ENCODE measurements around the gene CCDC177. TPM values are rescaled to one million over a fixed set of nuclear protein-coding genes. Genes with fewer than 3 reads are reported as not detected.

Gene CCDC177
- total RNA-seq, 1 donor from 2014 or later = 3.4 TPM

DNA sequence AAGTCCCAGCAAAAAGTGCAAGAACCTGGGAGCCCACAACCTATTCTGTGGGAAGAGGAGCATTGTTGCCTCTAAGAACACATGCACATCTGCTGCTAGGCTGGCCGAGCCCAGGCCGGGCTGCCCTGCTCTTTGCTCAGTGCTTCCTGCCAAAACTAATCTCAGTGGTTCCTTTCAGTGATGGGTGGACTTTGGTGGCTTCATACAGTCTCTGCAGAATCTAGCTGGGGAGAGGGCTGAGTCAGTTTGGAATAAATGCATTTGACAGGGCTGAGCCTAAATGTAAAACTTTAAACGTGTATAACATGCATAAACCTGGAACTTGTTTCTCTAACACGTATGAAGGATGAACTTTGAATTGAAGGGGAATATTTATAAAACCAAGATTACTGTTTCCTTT lies 44.6 kb downstream of the CCDC177 start:
- Mint-ChIP-seq H3K27me3 (peaks cover 3% of the 10 kb centered on the region), H3K4me3 (no peak overlapping the region), H3K4me1 (ENCODE audit: unreplicated experiment) (peaks cover 5% of the 10 kb centered on the region), H3K36me3 (no peaks in the 10 kb centered on the region), H3K9me3 (no peaks in the 10 kb centered on the region), H3K27ac (no peak overlapping the region)
- TF ChIP-seq, protein P1, sequence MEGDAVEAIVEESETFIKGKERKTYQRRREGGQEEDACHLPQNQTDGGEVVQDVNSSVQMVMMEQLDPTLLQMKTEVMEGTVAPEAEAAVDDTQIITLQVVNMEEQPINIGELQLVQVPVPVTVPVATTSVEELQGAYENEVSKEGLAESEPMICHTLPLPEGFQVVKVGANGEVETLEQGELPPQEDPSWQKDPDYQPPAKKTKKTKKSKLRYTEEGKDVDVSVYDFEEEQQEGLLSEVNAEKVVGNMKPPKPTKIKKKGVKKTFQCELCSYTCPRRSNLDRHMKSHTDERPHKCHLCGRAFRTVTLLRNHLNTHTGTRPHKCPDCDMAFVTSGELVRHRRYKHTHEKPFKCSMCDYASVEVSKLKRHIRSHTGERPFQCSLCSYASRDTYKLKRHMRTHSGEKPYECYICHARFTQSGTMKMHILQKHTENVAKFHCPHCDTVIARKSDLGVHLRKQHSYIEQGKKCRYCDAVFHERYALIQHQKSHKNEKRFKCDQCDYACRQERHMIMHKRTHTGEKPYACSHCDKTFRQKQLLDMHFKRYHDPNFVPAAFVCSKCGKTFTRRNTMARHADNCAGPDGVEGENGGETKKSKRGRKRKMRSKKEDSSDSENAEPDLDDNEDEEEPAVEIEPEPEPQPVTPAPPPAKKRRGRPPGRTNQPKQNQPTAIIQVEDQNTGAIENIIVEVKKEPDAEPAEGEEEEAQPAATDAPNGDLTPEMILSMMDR (conservative IDR thresholded peaks at IDR 0.05) = no peak
- no peak for DNase-seq (ENCODE audit: extremely low spot score, unreplicated experiment)

DNA sequence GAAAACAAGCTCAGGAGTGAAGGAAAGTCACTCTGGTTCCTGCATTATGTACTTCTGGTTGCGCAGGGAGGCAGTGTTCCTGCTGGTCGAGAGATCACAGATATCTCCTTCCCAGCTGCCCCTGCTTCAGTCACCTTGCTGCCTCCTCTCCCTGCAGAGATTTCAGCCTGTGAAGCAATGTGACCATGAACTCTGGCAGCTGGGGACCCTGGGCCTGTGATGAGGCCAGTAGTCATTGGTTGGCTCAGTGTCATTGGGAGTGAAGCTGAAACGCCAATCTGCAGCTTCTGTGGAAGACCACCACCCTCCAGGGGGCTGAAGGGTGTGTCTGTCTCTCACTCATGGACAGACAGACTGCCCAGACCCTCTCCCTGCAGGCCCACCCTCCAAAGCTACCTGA lies 45.1 kb downstream of the CCDC177 start:
- Mint-ChIP-seq H3K27ac (no peak overlapping the region), H3K9me3 (no peaks in the 10 kb centered on the region), H3K4me3 (no peak overlapping the region), H3K4me1 (ENCODE audit: unreplicated experiment) (peaks cover 5% of the 10 kb centered on the region), H3K36me3 (no peaks in the 10 kb centered on the region), H3K27me3 (peaks cover 3% of the 10 kb centered on the region)
- TF ChIP-seq, protein P1 (conservative IDR thresholded peaks at IDR 0.05) = no peak
- no peak for DNase-seq (ENCODE audit: extremely low spot score, unreplicated experiment)

DNA sequence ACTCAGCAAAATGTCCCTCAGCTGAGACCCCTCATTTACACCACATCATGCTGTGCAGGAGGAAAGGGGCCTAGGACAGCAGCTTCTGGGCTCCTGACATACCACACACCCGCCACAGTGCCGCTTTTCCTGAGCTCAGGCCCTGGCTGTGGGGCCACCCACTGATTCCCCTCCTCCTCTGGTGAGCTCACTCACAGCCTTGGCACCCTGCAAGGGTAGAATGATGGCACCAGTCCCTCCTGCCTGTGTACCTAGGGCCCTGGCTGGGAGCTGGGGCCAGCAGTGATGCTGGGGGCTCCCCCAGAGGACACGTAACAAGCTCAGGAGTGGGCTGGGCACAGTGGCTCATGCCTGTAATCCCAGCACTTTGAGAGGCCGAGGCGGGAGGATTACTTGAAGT lies 45.7 kb downstream of the CCDC177 start:
- Mint-ChIP-seq H3K36me3 (no peaks in the 10 kb centered on the region), H3K27me3 (peaks cover 3% of the 10 kb centered on the region), H3K27ac (no peak overlapping the region)

DNA sequence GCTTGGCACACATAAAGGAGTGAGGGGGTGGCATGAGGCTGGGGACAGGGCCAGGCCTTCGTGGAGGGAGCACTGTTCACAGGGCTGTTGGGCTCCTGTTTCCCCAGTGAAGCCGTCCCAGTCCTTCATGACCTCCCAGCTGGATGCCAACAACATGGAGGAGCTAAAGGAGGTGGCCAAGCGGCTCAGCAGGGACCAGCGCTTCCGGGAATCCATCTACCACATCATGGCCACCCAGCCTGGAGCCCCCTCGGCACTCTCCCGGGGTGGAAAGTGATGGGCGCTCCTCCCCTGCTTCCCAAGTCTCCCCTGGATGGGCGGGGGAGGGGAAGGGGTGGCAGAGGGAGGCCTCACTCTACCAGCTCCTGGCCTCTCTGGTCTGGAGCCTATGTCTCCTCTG lies 46.5 kb downstream of the CCDC177 start:
- Mint-ChIP-seq H3K4me1 (ENCODE audit: unreplicated experiment) (peaks cover 5% of the 10 kb centered on the region), H3K4me3 (no peak overlapping the region), H3K9me3 (no peaks in the 10 kb centered on the region), H3K36me3 (no peaks in the 10 kb centered on the region), H3K27me3 (peaks cover 3% of the 10 kb centered on the region), H3K27ac (no peak overlapping the region)
- DNase-seq (ENCODE audit: extremely low spot score, unreplicated experiment) = no peak
- TF ChIP-seq, protein P1 (conservative IDR thresholded peaks at IDR 0.05) = no peak

More for the DNA sequence above, 45.7 kb downstream of the CCDC177 start:
- TF ChIP-seq, protein P1 (conservative IDR thresholded peaks at IDR 0.05) = no peak
- DNase-seq (ENCODE audit: extremely low spot score, unreplicated experiment) = no peak
- no peaks in the 10 kb centered on the region for H3K9me3 Mint-ChIP-seq
- H3K4me1 Mint-ChIP-seq (ENCODE audit: unreplicated experiment) = peaks cover 5% of the 10 kb centered on the region
- H3K4me3 Mint-ChIP-seq = no peak overlapping the region

DNA sequence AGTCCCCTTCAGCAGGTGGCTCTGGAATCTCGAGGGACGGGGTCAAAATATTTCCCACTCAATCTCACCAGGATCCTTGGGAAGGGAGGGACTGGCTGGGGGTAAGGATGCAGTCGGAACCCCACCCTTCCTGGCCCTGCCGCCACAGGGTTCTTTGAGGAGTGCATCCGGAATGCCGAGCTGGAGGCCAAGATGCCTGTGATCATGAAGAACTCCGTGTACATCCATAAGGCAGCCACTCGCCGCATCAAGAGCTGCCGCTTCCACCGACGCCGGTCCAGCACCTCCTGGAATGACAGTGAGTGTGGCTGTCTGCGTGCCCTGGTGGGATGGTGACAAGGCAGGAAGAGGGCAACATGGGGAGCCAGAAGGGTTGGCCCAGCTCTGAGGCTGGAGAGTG lies 47.0 kb downstream of the CCDC177 start:
- Mint-ChIP-seq H3K27me3 (peaks cover 3% of the 10 kb centered on the region), H3K36me3 (no peaks in the 10 kb centered on the region), H3K4me1 (ENCODE audit: unreplicated experiment) (peaks cover 5% of the 10 kb centered on the region), H3K9me3 (no peaks in the 10 kb centered on the region), H3K4me3 (no peak overlapping the region), H3K27ac (no peak overlapping the region)
- TF ChIP-seq, protein P1 (conservative IDR thresholded peaks at IDR 0.05) = no peak
- no peak for DNase-seq (ENCODE audit: extremely low spot score, unreplicated experiment)

DNA sequence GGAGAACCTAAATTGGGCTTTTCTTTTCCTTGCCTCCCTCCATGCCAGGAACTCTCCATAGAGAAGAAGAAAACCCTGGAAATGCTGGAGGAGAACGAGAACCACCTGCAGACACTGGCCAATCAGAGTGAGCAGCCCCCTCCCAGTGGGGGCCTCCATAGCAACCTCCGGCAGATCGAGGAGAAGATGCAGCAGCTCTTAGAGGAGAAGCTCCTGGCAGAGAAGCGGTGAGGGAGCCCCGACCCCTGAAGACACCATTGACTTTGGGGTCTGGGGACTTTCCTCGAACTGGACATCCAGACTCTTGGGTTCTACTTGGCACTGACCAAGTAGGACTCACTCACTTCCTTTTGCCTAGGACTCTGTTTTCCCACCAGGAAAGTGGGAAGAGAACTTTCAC lies 48.8 kb downstream of the CCDC177 start:
- Mint-ChIP-seq H3K27ac (no peak overlapping the region), H3K4me1 (ENCODE audit: unreplicated experiment) (no peaks in the 10 kb centered on the region), H3K4me3 (no peak overlapping the region), H3K27me3 (peaks cover 3% of the 10 kb centered on the region), H3K9me3 (no peaks in the 10 kb centered on the region), H3K36me3 (no peaks in the 10 kb centered on the region)
- DNase-seq (ENCODE audit: extremely low spot score, unreplicated experiment) = no peak
- TF ChIP-seq, protein P1 (conservative IDR thresholded peaks at IDR 0.05) = no peak

Measured in type B pancreatic cell (in vitro differentiated cells).